ENCODE data around the gene STAT6. TPM values are rescaled to one million over a fixed set of nuclear protein-coding genes. Genes with fewer than 3 reads are reported as not detected.

The STAT6 gene
- total RNA-seq, 1 experiment from 2014 or later = not detected

DNA sequence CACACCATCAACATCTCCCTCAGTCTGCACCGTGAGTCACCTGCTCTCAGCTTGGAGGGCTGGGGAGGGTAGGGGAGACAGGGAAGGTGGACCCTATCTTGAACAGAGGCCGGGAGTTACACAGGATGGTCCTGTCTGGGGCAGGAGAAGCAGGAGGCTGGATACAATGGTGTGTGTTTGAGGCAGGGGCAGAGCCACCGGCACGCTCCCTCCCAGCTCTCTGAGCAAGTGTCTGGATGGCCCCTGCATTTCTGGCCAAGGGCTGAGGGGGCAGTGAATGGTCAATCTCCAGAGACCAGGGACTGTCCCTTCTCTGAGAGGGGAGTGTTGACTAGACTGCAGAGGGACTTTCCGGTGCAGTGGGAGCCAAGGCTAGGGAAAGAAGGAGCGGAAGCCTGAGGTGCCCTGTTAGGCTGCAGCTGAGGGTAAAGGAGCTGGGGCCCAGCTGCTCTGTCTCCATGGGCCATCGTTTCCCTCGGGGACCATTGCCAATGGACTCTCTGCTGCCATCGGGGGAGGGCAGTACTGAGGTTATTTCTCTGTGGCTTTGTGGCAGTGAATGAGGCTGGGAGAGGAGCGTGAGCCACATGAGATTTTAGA, 34.4 kb upstream of the STAT6 start:
- no peak for DNase-seq (ENCODE audit: low read depth)

DNA sequence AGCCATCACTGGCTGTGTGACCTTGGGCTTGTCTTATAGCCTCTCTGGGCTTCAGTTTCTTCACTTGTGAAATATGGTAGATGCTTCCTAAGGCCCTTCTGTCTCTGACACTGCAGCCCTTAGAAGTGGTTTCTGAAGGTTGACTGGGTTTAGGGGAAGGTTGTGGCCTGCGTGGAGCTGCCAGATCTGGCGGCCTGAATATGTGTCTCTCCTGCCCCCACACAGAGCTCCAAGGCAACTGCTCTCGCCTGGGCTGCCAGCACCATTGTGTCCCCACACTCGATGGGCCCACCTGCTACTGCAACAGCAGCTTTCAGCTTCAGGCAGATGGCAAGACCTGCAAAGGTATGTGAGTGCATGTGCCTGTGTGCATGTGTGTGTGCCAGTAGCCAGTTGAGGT, 32.3 kb upstream of the STAT6 start:
- DNase-seq (ENCODE audit: low read depth) = no peak

DNA sequence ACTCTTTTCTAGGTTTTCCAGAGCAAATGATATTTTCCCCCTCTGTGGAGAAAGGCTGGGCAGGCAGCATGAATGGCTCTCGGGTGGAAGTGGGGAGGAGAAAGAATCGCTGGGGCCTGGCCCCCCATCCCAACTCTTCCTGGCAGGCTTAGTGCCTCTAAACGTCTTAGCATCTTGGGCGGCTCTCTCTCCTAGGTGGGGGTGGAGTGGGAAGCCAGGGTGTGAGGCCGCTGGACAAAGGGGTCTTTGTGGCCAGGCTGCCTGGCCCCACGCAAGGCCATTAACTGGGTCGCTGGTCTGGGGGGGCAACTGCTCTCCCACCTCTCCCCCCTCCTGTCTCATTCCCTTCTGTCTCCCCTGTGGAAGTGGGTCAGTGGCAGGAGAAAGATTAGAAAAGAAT, 31.6 kb upstream of the STAT6 start:
- no peak for DNase-seq (ENCODE audit: low read depth)

- DNase-seq (ENCODE audit: low read depth) = no peak
These were observed 31.0 kb upstream of the STAT6 start for GRCh38 chr12:57142121-57142520.

DNA sequence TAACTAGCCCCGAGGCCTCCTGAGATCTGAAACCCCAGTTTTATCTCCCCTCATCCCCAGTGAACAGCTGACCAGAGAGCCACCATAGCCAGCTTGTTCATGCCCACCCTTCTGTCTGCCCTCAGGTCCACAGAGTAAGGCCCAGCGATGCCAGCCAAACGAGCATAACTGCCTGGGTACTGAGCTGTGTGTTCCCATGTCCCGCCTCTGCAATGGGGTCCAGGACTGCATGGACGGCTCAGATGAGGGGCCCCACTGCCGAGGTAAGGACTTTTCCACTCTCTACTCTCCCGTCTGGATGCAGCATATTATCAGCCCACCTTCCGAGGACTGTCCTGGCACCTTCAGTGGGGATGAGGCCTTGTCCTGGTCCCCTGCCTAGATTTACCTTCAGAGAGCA, 30.1 kb upstream of the STAT6 start:
- DNase-seq (ENCODE audit: low read depth) = no peak

DNA sequence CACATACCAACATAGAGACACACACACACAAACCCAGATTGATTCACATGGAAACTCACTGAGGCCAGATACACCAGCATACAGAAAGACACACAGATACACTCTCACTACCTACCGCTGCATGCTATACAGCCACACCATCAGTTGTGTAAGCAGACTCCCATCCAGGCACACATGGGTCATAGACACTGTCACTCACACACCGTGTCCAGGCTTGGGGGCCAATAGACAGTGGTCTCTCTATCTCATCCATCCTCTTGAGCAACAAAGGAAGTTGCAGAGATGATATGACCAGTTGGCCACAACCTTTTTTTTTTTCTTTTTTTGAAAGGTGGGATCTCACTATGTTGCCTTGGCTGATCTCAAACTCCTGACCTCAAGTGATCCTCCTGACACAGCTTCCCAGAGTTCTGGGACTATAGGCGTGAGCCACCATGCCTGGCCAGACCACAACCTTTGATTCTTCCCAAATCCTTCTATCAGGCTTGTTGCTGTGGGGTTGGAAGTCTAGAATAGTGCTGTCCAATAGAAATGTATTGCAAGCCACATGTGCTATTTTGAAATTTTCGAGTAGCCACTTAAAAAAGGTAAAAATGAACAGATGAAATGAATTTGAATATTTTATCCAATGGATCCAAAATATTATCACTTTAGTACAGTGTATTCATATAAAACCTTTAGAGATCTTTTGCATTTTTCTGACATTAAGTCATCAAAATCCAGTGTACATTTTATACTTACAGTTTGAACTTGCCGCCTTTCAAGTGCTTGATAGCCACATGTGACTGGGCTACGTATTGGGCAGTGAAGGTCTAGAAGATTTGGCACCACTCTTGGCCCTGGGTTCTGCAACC, 28.9 kb upstream of the STAT6 start:
- no peak for DNase-seq (ENCODE audit: low read depth)

DNA sequence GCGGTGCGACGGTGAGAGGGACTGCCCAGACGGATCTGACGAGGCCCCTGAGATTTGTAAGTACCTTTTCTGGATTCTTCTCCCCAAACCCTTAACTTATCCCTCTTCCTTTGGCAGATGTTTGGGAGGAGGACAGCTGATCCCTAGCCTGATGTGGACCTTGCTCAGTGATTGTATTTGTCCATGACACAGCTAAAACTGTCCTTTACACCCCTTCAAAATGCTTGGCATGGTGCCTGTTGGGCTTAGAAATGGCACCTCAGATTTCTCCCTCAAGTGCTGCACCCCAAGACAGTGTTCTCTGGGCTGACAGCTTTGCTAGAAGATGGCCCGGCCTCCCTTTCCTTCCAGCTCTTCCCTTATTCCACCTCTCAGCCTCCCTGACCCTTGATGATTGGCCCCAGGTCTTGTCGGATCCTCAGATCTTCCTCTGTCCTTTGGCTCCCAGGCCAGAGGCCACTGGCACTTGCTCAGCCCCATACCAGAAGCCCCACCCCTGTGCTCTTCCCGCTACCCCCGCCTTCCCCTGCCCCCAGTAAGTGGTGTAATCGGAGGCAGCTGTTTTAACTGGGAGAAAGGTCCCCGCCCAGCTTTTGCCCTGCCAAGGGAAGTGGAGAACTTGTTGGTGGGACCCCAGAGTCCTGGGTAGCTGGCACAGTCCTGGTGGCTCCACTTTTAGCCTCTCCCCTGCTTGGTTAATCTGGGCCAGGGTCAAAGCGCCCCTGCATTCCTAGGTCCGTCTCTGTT, 27.5 kb upstream of the STAT6 start:
- no peak for DNase-seq (ENCODE audit: low read depth)

DNA sequence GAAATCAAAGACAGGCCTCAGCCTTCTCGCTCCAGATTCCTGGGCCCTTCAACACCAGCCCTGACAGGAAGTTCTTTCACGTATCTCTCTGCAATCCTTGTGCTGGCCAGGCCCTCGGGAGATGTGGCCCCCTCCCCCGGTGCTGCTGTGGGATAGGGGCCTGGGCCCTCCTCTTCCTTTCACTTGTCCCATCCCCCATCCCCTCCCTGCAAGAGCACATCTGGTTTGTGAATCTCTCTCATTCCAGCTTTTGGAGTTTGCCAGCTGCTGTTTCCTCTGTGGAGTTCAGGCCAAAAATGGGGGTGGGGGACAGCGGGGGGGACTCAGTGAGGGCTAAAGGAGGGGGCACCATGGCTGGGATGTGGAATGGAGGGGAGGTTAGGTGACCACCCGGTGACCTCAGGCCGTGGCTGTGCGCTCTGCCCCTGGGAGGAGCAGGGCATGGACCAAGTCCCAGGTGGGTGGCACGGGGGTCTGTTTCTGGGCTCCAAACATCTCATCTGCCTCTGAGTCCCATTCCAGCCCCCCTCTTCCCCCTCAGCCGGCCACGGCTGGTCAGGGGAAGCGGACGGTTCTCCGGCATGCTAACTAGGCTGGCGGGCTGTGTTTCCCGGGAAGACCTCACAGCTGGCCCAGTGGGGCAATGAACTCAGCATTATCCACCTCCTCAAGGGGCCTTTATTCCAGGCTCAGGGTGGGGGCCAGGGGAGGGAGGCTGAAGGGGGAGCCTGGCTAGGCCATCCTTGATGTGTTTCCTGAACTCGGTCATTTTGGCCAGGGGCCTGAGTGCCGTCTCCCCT, 24.6 kb upstream of the STAT6 start:
- DNase-seq (ENCODE audit: low read depth) = no peak

DNA sequence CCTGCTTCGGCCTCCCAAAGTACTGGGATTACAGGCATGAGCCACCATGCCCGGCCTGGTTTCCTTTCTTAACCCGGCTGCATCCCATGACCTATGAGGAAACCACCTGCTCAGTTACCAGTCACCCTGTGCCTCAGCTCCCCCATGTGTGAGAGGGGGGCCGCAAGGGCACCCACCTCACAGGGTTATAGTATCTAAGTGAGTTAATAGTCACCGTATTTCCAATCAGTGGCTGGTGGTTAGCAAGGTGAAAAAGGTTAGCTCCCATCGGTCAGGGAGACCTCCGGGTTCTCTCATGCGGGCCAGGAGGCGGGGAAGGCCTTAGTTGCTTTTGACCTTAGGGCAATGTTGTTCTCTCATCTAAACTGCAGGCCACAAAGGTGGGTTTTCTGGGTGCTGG, 23.8 kb upstream of the STAT6 start:
- DNase-seq (ENCODE audit: low read depth) = no peak

- no peak for DNase-seq (ENCODE audit: low read depth)
These were observed 22.8 kb upstream of the STAT6 start for GRCh38 chr12:57133916-57134315.

DNA sequence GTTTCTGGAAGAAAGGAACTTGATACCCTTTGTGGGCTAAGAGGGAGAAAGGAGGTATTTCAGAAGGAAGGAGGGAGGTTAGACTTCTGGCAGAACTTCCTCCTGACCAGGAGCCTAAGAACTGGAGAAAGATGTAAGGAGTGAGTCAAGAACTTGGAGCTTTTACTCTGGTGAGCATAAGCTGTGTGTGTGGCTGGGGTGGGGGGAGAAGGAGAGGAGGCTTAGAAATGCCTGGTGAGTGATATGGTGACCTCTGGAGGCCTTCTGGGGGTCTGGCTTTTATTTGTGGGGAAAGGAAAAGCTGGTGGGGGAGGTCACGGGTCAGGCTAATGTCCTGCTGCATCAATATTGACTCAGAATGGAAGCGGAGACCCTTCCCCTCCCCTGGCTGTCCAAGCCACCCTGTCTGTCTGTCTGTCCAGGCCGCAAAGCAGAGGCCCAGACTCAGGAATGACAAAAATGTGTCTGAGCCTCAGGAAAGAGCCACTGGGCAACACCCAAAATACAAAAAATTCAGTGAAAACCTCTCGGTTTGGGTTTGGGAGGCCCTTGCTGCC, 21.9 kb upstream of the STAT6 start:
- DNase-seq (ENCODE audit: low read depth) = no peak

DNA sequence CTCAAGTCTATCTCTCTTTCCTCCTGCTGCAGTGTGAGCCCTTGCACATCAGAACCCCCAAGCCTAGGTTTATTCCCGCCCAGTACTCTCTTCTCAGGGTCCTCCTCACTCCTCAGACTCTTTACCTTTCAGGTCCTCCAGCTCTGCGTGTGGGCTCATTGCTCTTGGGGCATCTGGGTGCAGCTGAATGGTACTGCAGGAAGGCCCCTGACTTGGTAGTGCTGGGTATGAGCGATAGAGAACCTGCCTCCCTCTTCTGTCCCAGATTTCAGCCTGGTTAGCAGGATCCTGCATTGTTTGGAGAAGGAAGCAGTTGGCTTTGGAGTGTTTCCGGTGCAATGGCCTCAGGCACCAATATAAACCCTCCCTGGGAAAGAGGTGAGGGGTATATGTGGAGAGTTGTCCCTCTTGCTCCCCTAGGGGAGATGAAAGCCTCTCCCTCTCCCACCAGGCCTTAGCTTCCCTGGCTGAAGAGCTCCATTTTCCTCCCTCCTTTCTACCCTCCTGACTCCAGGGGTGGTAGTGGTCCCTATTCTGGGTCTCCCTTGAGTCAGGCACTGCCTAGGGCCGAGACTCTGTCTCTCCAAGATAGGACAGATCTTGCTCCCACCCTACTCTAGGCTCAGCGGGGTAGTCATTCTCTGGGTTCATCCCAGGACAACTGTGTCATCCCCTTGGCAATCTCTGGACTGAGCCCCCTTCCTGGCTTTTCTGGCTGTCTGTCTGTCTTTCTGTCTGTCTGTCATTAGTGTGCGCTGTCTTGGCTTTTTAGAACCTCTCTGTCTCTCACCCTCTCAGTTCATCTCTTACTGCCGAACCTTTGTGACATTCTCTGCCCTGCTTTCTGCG, 21.0 kb upstream of the STAT6 start:
- DNase-seq (ENCODE audit: low read depth) = no peak

DNA sequence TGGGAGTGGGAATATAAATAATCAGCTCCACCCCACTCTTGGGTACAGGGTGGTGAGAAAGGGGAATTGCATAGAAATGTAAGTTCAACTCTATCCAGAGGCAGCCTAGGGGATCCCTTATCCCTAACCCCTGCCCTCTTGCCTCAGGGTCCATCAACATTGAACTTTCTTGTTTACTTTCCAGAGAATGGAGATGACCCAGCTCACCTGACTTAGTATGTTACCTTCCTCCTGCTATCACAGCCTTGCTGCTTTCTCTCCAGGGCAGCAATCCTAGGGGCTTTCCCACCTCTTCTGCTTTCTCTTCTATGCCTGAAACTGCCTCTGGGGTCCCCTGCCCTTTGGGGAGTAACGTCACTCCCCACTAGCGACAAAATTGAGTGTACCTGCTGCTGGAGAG, 19.8 kb upstream of the STAT6 start:
- DNase-seq (ENCODE audit: low read depth) = no peak

DNA sequence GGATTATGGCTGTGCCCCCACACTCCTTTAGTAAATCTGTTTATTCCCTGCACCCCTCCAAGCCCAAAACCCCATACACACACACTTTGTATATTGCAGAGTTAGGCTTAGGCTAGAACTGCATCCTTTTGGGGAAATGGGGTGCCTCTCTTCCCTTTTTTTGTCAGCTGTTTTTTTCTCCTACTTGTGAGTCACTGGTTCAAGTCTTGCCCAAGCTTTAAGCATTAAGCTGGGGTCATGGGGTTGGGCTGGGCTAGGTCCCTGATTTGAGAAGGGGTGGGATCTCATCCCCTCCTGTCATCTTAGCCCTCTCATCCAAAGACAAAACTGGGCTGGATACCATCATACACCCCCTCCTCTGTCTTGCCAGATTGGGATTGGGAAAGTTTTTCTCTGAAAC, 18.7 kb upstream of the STAT6 start:
- DNase-seq (ENCODE audit: low read depth) = no peak

- DNase-seq (ENCODE audit: low read depth) = no peak
These were observed 18.2 kb upstream of the STAT6 start for GRCh38 chr12:57129321-57129842.

DNA sequence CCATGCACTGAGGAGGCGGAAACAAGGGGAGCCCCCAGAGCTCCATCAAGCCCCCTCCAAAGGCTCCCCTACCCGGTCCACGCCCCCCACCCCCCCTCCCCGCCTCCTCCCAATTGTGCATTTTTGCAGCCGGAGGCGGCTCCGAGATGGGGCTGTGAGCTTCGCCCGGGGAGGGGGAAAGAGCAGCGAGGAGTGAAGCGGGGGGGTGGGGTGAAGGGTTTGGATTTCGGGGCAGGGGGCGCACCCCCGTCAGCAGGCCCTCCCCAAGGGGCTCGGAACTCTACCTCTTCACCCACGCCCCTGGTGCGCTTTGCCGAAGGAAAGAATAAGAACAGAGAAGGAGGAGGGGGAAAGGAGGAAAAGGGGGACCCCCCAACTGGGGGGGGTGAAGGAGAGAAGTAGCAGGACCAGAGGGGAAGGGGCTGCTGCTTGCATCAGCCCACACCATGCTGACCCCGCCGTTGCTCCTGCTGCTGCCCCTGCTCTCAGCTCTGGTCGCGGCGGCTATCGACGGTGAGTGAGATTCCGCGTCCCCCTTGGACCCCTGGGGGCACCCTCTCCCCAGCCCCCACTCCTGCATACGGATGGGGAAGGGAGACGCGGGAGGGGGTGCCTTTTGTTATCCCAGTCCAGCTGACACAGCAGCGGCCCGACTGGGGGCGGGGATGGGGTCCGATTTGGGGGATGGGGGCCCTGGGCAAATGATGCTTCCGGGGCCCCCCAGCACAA, 17.5 kb upstream of the STAT6 start:
- DNase-seq (ENCODE audit: low read depth) = no peak

GRCh38 chr12:57127726-57128518, 16.8 kb upstream of the STAT6 start, which contains the start of gene LRP1:
Gene LRP1, plus strand, starts transcription at chr12:57128483. Its CDS starts 482 bp downstream, at chr12:57128965.
- peak; percentile 79 for DNase-seq (ENCODE audit: low read depth)

GRCh38 chr12:57127101-57127725, 16.1 kb upstream of the STAT6 start:
- peak; percentile 74 for DNase-seq (ENCODE audit: low read depth)

All from M059J (cell line).